Glutamatergic neuron (in vitro differentiated cells): ENCODE results near the gene SCML1. TPM values are rescaled to one million over a fixed set of nuclear protein-coding genes. Genes with fewer than 3 reads are reported as not detected.
"Not testable (repeated sequence)": the region's sequence is repeated elsewhere in the genome, so short reads cannot be mapped to it uniquely, and the experiment has no call there.

Experiments
- DNase-seq: peaks from one replicate; pipeline ENCODE4 v3.0.0; 2022
- H3K27ac Mint-ChIP-seq: one replicate; pipeline ENCODE4 v1.8.0; 2020; ENCODE audit warnings: mild to moderate bottlenecking, mixed read lengths, inconsistent platforms; ENCODE audit not compliant: unreplicated experiment
- H3K27me3 Mint-ChIP-seq: one replicate; pipeline ENCODE4 v1.8.0; 2020; ENCODE audit warnings: mild to moderate bottlenecking, moderate library complexity, mixed read lengths, inconsistent platforms; ENCODE audit not compliant: unreplicated experiment
- H3K36me3 Mint-ChIP-seq: one replicate; pipeline ENCODE4 v1.8.0; 2020; ENCODE audit warnings: mild to moderate bottlenecking, mixed read lengths, inconsistent platforms; ENCODE audit not compliant: unreplicated experiment
- H3K4me1 Mint-ChIP-seq: one replicate; pipeline ENCODE4 v1.8.0; 2020; ENCODE audit warnings: mild to moderate bottlenecking, low read depth, mixed read lengths, inconsistent platforms; ENCODE audit not compliant: unreplicated experiment
- H3K4me3 Mint-ChIP-seq: one replicate; pipeline ENCODE4 v1.8.0; 2020; ENCODE audit warnings: mild to moderate bottlenecking, mixed read lengths, inconsistent platforms; ENCODE audit not compliant: unreplicated experiment
- H3K9me3 Mint-ChIP-seq: one replicate; pipeline ENCODE4 v1.8.0; 2020; ENCODE audit warnings: mild to moderate bottlenecking, moderate library complexity, mixed read lengths, inconsistent platforms; ENCODE audit not compliant: unreplicated experiment
- total RNA-seq: library from RNA; stranded (reverse); fragmentation: NEBNext Ultra II Directional; extraction: Animal tissue kit (Norgen Biotek cat#: 25700); gene quantifications from one replicate; pipeline ENCODE4 v1.2.1, GENCODE V29; 2021; ENCODE audit not compliant: unreplicated experiment
- TF ChIP-seq, protein P1 (sequence below): fragments of 200-600 bp; sonication (generic); IDR thresholded peaks from one replicate; pipeline ENCODE4 v1.5.0; 2021; ENCODE audit not compliant: partially characterized antibody, unreplicated experiment

Gene SCML1
- total RNA-seq, 1 donor from 2014 or later: 2.7 TPM

DNA sequence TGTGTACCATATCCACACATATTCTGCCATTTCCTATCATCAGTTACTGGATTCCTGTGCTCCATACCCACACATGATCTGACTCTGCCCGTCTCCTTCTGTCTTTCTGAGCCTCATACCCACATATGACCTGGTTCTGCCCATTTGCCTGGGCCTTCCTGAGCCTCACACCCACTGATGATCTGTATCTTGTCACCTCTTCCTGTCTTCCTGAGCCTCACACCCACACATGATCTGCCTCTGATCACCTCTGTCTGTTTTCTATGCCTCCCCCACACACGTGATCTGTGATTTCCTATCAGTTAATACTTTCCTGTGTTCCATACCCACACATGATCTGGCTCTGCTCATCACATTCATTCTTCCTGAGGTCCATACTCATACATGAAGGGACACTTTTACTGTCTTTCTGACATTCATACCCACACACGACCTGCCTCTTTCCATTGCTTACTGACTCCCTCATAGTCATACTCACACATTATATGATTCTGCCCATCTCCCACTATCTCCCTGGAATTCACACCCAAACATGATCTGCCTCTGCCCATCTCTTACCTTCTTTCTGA is 32.5 kb downstream of the SCML1 start:
- Mint-ChIP-seq H3K9me3 (no peaks in the 10 kb centered on the region), H3K4me1 (no peaks in the 10 kb centered on the region), H3K27ac (no peak overlapping the region), H3K27me3 (no peaks in the 10 kb centered on the region), H3K36me3 (no peaks in the 10 kb centered on the region), H3K4me3 (no peak overlapping the region)
- no peak for DNase-seq
- TF ChIP-seq, protein P1, sequence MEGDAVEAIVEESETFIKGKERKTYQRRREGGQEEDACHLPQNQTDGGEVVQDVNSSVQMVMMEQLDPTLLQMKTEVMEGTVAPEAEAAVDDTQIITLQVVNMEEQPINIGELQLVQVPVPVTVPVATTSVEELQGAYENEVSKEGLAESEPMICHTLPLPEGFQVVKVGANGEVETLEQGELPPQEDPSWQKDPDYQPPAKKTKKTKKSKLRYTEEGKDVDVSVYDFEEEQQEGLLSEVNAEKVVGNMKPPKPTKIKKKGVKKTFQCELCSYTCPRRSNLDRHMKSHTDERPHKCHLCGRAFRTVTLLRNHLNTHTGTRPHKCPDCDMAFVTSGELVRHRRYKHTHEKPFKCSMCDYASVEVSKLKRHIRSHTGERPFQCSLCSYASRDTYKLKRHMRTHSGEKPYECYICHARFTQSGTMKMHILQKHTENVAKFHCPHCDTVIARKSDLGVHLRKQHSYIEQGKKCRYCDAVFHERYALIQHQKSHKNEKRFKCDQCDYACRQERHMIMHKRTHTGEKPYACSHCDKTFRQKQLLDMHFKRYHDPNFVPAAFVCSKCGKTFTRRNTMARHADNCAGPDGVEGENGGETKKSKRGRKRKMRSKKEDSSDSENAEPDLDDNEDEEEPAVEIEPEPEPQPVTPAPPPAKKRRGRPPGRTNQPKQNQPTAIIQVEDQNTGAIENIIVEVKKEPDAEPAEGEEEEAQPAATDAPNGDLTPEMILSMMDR: no peak

DNA sequence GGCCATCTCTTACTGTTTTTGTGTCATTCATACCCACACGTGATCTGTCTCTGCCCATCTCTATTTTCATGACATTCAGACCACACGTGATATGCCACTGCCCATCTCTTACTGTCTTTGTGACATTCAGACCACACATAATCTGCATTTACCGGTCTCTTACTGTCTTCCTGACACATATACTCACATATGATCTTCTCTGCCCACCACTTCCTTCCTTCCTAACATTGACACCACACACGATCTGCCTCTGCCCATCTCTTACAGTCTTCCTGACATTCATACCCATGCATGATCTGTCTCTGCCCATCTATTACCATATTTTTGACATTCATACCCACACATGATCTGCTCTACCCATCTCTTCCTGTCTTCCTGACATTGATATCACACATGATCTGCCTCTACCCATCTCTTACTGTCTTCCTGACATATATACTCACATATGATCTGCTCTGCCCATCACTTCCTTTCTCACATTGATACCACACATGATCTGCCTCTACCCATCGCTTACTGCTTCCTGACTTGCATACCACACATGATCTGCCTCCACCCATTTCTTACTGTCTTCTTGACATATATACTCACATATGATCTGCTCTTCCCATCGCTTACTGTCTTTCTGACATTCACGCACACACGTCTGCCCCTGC is 36.1 kb downstream of the SCML1 start:
- DNase-seq: no peak
- Mint-ChIP-seq H3K9me3 (no peaks in the 10 kb centered on the region), H3K27ac (no peak overlapping the region)

DNA sequence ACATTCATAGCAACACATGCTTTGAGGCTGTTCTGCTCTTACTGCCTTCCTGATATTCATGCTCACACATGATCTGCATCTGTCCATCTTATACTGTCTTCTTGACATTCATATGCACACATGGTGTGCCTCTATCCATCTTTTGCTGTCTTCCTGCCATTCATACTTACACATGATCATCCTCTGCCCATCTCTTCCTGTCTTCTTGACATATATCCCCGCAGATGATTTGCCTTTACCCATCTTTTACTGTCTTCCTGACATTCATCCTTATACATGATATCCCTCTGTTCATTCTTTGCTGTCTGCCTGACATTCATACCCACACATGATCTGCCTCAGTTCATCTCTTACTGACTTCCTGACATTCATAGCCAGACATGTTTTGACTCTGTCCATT is 36.8 kb downstream of the SCML1 start:
- H3K4me3 Mint-ChIP-seq: no peak overlapping the region
- no peak for DNase-seq
- no peaks in the 10 kb centered on the region for H3K27me3 Mint-ChIP-seq
- no peaks in the 10 kb centered on the region for H3K36me3 Mint-ChIP-seq
- H3K4me1 Mint-ChIP-seq: no peaks in the 10 kb centered on the region
- TF ChIP-seq, protein P1: no peak
- H3K27ac Mint-ChIP-seq: no peak overlapping the region
- no peaks in the 10 kb centered on the region for H3K9me3 Mint-ChIP-seq

More for the DNA sequence above, 36.1 kb downstream of the SCML1 start:
- H3K27me3 Mint-ChIP-seq: no peaks in the 10 kb centered on the region
- TF ChIP-seq, protein P1: no peak
- H3K4me3 Mint-ChIP-seq: no peak overlapping the region
- no peaks in the 10 kb centered on the region for H3K36me3 Mint-ChIP-seq
- no peaks in the 10 kb centered on the region for H3K4me1 Mint-ChIP-seq

DNA sequence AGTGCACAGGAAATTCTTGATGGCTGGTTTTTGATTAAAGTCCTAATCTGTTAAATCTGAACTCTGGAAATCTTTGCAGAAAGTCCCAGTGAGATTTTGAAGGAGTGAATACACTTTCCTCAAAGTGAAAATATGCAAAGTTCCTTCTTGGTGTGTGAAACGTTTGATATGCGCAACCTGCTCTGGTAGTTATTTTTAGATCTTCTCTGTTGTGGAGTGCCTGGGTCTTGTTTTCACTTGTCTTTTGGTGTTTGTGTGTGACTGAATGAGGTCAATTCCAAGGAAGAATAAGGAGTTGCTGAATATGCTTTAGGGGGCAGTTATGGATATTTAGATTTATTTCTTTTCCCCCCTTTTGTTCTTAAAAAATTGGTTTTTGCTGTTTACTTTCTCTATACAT is 41.7 kb downstream of the SCML1 start:
- TF ChIP-seq, protein P1: no peak
- no peak overlapping the region for H3K4me3 Mint-ChIP-seq
- no peak overlapping the region for H3K27ac Mint-ChIP-seq

DNA sequence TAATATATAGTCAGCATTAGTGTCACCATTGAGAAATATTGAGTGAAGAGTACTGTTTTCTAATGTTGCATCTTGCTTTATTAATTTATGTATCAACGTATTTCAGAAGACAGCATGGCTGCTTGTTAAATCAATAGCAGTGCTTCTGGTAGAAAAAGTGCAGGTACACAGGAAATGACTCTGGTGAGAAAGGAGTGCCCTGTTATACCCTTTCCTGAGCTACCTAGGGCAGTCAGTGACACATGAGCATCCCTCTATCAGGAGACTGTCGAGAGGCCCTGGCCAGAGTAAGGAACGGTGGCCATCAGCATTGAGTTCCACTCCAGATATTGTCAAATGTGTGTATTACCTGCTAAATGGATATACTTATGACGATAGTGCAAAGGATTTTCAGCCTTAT is 42.1 kb downstream of the SCML1 start:
- Mint-ChIP-seq H3K36me3 (no peaks in the 10 kb centered on the region), H3K4me1 (no peaks in the 10 kb centered on the region), H3K9me3 (peaks cover 2% of the 10 kb centered on the region), H3K27me3 (no peaks in the 10 kb centered on the region), H3K27ac (no peak overlapping the region), H3K4me3 (no peak overlapping the region)
- DNase-seq: no peak
- TF ChIP-seq, protein P1: no peak

More for the DNA sequence above, 41.7 kb downstream of the SCML1 start:
- no peak for DNase-seq
- Mint-ChIP-seq H3K36me3 (no peaks in the 10 kb centered on the region), H3K9me3 (peaks cover 2% of the 10 kb centered on the region), H3K27me3 (no peaks in the 10 kb centered on the region), H3K4me1 (no peaks in the 10 kb centered on the region)

DNA sequence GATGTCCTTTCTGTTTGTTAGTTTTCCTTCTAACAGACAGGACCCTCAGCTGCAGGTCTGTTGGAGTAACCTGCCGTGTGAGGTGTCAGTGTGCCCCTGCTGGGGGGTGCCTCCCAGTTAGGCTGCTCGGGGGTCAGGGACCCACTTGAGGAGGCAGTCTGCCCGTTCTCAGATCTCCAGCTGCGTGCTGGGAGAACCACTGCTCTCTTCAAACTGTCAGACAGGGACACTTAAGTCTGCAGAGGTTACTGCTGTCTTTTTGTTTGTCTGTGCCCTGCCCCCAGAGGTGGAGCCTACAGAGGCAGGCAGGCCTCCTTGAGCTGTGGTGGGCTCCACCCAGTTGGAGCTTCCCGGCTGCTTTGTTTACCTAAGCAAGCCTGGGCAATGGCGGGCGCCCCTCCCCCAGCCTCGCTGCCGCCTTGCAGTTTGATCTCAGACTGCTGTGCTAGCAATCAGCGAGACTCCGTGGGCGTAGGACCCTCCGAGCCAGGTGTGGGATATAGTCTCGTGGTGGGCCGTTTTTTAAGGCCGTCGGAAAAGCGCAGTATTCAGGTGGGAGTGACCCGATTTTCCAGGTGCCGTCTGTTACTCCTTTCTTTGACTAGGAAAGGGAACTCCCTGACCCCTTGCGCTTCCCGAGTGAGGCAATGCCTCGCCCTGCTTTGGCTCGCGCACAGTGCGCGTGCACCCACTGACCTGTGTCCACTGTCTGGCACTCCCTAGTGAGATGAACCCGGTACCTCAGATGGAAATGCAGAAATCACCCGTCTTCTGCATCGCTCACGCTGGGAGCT is 49.5 kb downstream of the SCML1 start:
- not testable (repeated sequence) for H3K36me3 Mint-ChIP-seq, H3K4me1 Mint-ChIP-seq, H3K4me3 Mint-ChIP-seq, H3K27me3 Mint-ChIP-seq, DNase-seq, H3K9me3 Mint-ChIP-seq, H3K27ac Mint-ChIP-seq
